D721Med (cell line): ENCODE data around the gene MOB1A.

Experiments used
- DNase-seq: peaks from one replicate; pipeline ENCODE4 v3.0.0; 2011; ENCODE audit warnings: low spot score; ENCODE audit not compliant: insufficient read length
- FAIRE-seq: peaks from 2 replicates; lab custom pipeline; 2011; peaks lifted over from hg19 to GRCh38; lab: Jason Lieb, UNC
- TF ChIP-seq, protein P1 (sequence below): IDR thresholded peaks from 2 replicates; pipeline ENCODE4 v1.5.1; 2012; ENCODE audit warnings: mild to moderate bottlenecking, control low read depth; ENCODE audit not compliant: insufficient read depth; ENCODE audit errors: missing control alignments

The MOB1A gene

DNA sequence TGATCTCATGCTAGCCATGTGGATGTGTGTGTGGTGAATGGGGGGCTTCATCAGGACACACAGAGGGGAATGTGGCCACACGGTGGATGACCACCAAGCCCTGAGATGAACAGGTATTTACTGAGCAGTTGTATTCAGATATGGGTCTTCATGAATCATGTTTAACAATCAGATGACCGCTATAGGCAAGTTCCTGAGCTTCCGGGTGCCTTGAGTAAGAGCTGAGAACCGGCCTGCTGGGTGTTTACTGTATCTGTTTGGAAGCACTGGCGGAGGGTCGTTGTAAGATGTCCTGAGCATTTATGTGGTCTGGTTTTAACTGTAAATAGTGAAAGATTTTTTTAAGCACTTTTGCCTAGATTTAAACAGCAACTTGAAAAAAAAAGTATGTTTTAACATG is 74.9 kb downstream of the MOB1A start:
- DNase-seq (no peak), FAIRE-seq (no peak)
- TF ChIP-seq, protein P1, sequence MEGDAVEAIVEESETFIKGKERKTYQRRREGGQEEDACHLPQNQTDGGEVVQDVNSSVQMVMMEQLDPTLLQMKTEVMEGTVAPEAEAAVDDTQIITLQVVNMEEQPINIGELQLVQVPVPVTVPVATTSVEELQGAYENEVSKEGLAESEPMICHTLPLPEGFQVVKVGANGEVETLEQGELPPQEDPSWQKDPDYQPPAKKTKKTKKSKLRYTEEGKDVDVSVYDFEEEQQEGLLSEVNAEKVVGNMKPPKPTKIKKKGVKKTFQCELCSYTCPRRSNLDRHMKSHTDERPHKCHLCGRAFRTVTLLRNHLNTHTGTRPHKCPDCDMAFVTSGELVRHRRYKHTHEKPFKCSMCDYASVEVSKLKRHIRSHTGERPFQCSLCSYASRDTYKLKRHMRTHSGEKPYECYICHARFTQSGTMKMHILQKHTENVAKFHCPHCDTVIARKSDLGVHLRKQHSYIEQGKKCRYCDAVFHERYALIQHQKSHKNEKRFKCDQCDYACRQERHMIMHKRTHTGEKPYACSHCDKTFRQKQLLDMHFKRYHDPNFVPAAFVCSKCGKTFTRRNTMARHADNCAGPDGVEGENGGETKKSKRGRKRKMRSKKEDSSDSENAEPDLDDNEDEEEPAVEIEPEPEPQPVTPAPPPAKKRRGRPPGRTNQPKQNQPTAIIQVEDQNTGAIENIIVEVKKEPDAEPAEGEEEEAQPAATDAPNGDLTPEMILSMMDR, result no peak
